Vagina (tissue), 2 donors: ENCODE data around the gene FMOD. TPM values are rescaled to one million over a fixed set of nuclear protein-coding genes. Genes with fewer than 3 reads are reported as not detected.

Experiments used
- DNase-seq, 2 donors: peaks; one replicate each; pipeline ENCODE4 v3.0.0-alpha.2; 2017; ENCODE audit errors: extremely low spot score in 2 of 2
- H3K27ac ChIP-seq: fragments of 200-600 bp; sonication (generic); one replicate; pipeline ENCODE4 v1.5.1; 2019
- H3K27me3 ChIP-seq: fragments of 200-600 bp; sonication (generic); one replicate; pipeline ENCODE4 v1.5.1; 2019
- H3K36me3 ChIP-seq, 2 donors: fragments of 200-600 bp; sonication (generic); one replicate each; pipeline ENCODE4 v1.5.1; 2017 to 2019
- H3K4me1 ChIP-seq: fragments of 200-600 bp; sonication (generic); one replicate; pipeline ENCODE4 v1.5.1; 2019
- H3K4me3 ChIP-seq, 2 donors: fragments of 200-600 bp; sonication (generic); 1 replicate in 1 of 2; 2 replicates in 1 of 2; pipeline ENCODE4 v1.5.1; 2016 to 2019
- H3K9me3 ChIP-seq: fragments of 200-600 bp; sonication (generic); one replicate; pipeline ENCODE4 v1.5.1; 2019
- POLR2A ChIP-seq, 2 donors: fragments of 450-650 bp; IDR thresholded peaks; one replicate each; pipeline ENCODE4 v1.6.1; 2017; ENCODE audit warnings: antibody characterized with exemption in 2 of 2, mild to moderate bottlenecking in 2 of 2, moderate library complexity in 2 of 2
- POLR2AphosphoS5 ChIP-seq, 2 donors: sonication (generic); formaldehyde crosslinking; IDR thresholded peaks; one replicate each; pipeline ENCODE4 v1.9.0; 2017; ENCODE audit warnings: antibody characterized with exemption in 2 of 2, mild to moderate bottlenecking in 2 of 2, low read depth in 1 of 2; ENCODE audit not compliant: insufficient read depth in 1 of 2
- intact Hi-C: fragments of 100-400 bp; cut with DNase I; formaldehyde crosslinking; loops from one replicate; pipeline ENCODE4 v1.15.1; 2023
- total RNA-seq: library from RNA; depleted of rRNA; stranded (reverse); fragments of >200 nt; gene quantifications from one replicate; pipeline ENCODE4 v1.2.3, GENCODE V29; 2016
- TF ChIP-seq, protein P1 (sequence below), 3 experiments: fragments of 450-650 bp in 2 of 3; fragments of 200-600 bp in 1 of 3; sonication (generic) in 1 of 3; IDR thresholded peaks; one replicate each; pipeline ENCODE4 v1.5.1; 2017 to 2019; ENCODE audit warnings: antibody characterized with exemption in 3 of 3, mild to moderate bottlenecking in 2 of 3, moderate library complexity in 2 of 3

Gene FMOD
- total RNA-seq, 1 donor from 2014 or later, result 80.3 TPM

DNA sequence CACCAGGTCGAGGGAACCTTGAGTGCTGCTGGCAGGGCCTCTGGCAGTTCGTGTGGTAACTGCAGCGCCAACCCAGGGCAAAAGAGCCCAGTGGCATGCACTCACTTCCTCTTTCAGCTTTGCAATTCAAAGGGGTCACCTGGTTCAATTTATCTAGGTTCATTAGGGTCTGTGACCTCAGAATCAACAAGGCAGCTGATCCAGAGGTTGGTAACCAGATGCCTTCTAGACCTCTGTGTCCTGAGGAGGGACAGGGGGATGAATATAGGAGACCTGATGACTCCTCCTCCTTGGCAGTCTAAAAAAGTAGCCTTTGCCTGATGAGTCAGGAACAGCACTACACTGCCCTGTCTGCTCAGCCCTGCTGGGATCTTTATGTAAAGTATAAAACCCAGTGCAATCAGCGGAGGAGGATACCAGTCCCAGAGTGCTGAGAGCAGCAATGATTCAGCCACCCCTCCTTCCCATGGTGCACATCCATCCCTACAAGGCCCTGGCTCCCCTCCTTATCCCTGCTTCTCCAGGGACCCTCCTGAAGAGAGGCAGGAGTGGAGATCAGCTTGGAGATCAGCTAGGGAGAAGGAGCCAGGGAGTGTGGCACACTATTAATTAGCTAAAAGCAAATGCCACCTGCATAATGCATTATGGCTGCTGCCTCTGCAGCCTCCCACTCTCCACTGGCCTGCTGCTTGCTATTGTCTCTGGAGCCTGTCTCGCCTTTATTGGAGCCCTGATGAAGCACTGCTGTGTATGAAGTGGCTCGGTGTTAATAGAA, 11.2 kb upstream of the FMOD start:
- no peak for DNase-seq
- H3K9me3 ChIP-seq, result no peaks in the 10 kb centered on the region
- H3K27ac ChIP-seq, result no peak overlapping the region
- H3K4me1 ChIP-seq, result peaks cover 18% of the 10 kb centered on the region
- H3K27me3 ChIP-seq, result no peaks in the 10 kb centered on the region
- intact Hi-C loops, result loop anchor here (10.0 kb wide), 1 partner anchor 233 kb away; no protein-coding TSS in a partner anchor
- H3K4me3 ChIP-seq, result no peak overlapping the region
- H3K36me3 ChIP-seq, result no peaks in the 10 kb centered on the region
- no peak for TF ChIP-seq POLR2AphosphoS5 (IDR thresholded peaks at IDR 0.05; ENCODE audit: insufficient read depth in 1 of 2, low read depth in 1 of 2)
- no peak for TF ChIP-seq POLR2A (IDR thresholded peaks at IDR 0.05)
- TF ChIP-seq, protein P1, sequence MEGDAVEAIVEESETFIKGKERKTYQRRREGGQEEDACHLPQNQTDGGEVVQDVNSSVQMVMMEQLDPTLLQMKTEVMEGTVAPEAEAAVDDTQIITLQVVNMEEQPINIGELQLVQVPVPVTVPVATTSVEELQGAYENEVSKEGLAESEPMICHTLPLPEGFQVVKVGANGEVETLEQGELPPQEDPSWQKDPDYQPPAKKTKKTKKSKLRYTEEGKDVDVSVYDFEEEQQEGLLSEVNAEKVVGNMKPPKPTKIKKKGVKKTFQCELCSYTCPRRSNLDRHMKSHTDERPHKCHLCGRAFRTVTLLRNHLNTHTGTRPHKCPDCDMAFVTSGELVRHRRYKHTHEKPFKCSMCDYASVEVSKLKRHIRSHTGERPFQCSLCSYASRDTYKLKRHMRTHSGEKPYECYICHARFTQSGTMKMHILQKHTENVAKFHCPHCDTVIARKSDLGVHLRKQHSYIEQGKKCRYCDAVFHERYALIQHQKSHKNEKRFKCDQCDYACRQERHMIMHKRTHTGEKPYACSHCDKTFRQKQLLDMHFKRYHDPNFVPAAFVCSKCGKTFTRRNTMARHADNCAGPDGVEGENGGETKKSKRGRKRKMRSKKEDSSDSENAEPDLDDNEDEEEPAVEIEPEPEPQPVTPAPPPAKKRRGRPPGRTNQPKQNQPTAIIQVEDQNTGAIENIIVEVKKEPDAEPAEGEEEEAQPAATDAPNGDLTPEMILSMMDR (IDR thresholded peaks at IDR 0.05), result no peak

DNA sequence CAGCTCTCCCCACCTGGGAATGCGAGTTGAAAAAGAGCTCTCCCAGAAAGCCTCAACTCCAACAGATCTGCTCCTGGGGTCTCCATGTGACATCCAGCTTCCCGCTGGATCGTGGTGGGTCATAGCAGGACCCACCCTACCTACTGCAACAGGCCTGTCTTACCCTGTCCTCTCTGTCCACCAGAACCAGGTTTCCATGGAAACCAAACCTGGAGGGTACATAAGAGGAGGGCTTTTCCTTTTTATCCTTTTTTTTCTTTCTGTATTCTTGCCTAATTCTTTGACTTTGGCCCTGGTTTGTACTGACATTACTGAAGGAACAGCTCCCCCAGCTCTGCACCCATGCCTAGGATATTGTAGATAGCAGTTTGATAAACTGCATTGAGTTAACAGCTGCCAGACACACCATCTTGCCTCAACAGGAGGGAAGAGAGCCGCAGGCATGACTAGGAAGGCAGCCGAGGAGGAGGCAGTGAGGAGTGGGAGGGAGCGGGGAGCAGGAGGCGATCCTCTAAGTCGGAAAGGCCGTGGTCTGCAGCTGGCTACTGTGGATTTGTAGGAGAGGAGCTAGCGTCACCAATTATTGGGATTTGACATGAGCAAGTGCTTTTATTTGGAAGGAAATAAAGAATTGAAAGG, 9.7 kb upstream of the FMOD start:
- H3K36me3 ChIP-seq, result no peaks in the 10 kb centered on the region
- intact Hi-C loops, result loop anchor here (10.0 kb wide), 1 partner anchor 234 kb away; no protein-coding TSS in a partner anchor
- TF ChIP-seq POLR2A (IDR thresholded peaks at IDR 0.05), result no peak
- TF ChIP-seq, protein P1 (IDR thresholded peaks at IDR 0.05), result no peak
- TF ChIP-seq POLR2AphosphoS5 (IDR thresholded peaks at IDR 0.05; ENCODE audit: insufficient read depth in 1 of 2, low read depth in 1 of 2), result no peak
- H3K27ac ChIP-seq, result no peak overlapping the region
- no peaks in the 10 kb centered on the region for H3K27me3 ChIP-seq
- H3K4me3 ChIP-seq, result no peak overlapping the region
- H3K4me1 ChIP-seq, result peaks cover 18% of the 10 kb centered on the region
- DNase-seq, result no peak
- no peaks in the 10 kb centered on the region for H3K9me3 ChIP-seq

DNA sequence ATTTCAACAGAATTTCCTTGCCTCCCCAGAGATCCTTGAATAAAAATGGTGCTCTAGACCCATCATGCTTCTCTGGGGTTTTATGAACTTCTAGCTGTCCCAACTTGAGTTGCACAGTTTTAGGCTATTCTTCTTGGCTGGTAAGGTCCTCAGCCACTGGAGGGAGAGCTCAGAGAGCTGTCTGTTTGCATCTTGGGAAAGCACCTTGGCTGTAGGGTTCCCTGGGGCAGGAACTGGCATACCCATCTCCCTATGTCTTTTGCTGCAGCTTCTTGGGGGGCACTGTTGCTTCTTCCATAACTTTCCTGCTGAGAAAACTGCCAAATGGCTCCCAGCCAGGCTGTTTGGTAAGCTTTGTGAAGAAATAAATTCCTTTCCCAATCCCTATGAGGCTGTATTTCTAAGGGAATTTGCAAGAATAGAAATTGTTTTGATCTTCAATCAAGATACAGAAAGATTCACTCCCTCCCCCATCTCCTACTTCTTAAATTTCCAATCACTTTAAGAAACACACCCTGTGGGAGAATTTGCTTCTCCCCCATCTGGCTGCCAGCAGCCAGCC, 8.2 kb upstream of the FMOD start:
- intact Hi-C loops, result no loop called here
- no peaks in the 10 kb centered on the region for H3K9me3 ChIP-seq
- H3K27me3 ChIP-seq, result no peaks in the 10 kb centered on the region
- TF ChIP-seq POLR2A (IDR thresholded peaks at IDR 0.05) (no peak), POLR2AphosphoS5 (IDR thresholded peaks at IDR 0.05; ENCODE audit: insufficient read depth in 1 of 2, low read depth in 1 of 2) (no peak)
- TF ChIP-seq, protein P1 (IDR thresholded peaks at IDR 0.05), result no peak
- DNase-seq, result no peak
- H3K4me1 ChIP-seq, result peaks cover 27% of the 10 kb centered on the region
- H3K4me3 ChIP-seq, result no peak overlapping the region
- H3K27ac ChIP-seq, result peak overlapping the region; percentile 13
- no peaks in the 10 kb centered on the region for H3K36me3 ChIP-seq

DNA sequence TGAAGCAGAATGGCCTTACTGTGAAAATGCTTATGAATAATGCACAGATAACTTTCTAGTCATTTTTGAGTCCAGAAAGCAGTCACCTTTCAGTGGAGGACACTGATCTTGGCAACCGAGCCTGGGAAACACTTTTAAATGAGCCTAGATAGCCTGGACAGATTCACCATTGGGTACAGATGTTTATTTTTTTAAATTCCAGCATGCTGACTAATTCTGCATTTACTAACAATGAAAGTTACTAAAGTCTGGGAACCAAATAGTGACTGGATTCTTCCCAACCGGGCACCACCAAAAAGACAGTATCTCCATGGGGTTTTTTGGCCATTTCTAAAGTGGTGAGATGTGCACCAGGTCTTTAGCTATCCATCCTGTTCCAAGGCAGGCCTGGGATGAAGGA, 3.3 kb upstream of the FMOD start:
- TF ChIP-seq POLR2A (IDR thresholded peaks at IDR 0.05) (no peak), POLR2AphosphoS5 (IDR thresholded peaks at IDR 0.05; ENCODE audit: insufficient read depth in 1 of 2, low read depth in 1 of 2) (no peak)
- TF ChIP-seq, protein P1 (IDR thresholded peaks at IDR 0.05), result no peak
- Histone ChIP-seq H3K4me3 (no peak overlapping the region), H3K27ac (peak overlapping the region; percentile 71), H3K27me3 (no peaks in the 10 kb centered on the region), H3K36me3 (no peaks in the 10 kb centered on the region), H3K4me1 (peaks cover 31% of the 10 kb centered on the region), H3K9me3 (no peaks in the 10 kb centered on the region)
- DNase-seq, result no peak
- intact Hi-C loops, result no loop called here
